ENCODE data around the gene HERPUD2. TPM values are rescaled to one million over a fixed set of nuclear protein-coding genes. Genes with fewer than 3 reads are reported as not detected.

HERPUD2 gene
- total and polyA plus RNA-seq, 2 of the 8 experiments (the other 6 are each of a cell fraction or from before 2014, with no cell fraction given): 18.3 to 27.3 TPM

- TF ChIP-seq, protein P1, sequence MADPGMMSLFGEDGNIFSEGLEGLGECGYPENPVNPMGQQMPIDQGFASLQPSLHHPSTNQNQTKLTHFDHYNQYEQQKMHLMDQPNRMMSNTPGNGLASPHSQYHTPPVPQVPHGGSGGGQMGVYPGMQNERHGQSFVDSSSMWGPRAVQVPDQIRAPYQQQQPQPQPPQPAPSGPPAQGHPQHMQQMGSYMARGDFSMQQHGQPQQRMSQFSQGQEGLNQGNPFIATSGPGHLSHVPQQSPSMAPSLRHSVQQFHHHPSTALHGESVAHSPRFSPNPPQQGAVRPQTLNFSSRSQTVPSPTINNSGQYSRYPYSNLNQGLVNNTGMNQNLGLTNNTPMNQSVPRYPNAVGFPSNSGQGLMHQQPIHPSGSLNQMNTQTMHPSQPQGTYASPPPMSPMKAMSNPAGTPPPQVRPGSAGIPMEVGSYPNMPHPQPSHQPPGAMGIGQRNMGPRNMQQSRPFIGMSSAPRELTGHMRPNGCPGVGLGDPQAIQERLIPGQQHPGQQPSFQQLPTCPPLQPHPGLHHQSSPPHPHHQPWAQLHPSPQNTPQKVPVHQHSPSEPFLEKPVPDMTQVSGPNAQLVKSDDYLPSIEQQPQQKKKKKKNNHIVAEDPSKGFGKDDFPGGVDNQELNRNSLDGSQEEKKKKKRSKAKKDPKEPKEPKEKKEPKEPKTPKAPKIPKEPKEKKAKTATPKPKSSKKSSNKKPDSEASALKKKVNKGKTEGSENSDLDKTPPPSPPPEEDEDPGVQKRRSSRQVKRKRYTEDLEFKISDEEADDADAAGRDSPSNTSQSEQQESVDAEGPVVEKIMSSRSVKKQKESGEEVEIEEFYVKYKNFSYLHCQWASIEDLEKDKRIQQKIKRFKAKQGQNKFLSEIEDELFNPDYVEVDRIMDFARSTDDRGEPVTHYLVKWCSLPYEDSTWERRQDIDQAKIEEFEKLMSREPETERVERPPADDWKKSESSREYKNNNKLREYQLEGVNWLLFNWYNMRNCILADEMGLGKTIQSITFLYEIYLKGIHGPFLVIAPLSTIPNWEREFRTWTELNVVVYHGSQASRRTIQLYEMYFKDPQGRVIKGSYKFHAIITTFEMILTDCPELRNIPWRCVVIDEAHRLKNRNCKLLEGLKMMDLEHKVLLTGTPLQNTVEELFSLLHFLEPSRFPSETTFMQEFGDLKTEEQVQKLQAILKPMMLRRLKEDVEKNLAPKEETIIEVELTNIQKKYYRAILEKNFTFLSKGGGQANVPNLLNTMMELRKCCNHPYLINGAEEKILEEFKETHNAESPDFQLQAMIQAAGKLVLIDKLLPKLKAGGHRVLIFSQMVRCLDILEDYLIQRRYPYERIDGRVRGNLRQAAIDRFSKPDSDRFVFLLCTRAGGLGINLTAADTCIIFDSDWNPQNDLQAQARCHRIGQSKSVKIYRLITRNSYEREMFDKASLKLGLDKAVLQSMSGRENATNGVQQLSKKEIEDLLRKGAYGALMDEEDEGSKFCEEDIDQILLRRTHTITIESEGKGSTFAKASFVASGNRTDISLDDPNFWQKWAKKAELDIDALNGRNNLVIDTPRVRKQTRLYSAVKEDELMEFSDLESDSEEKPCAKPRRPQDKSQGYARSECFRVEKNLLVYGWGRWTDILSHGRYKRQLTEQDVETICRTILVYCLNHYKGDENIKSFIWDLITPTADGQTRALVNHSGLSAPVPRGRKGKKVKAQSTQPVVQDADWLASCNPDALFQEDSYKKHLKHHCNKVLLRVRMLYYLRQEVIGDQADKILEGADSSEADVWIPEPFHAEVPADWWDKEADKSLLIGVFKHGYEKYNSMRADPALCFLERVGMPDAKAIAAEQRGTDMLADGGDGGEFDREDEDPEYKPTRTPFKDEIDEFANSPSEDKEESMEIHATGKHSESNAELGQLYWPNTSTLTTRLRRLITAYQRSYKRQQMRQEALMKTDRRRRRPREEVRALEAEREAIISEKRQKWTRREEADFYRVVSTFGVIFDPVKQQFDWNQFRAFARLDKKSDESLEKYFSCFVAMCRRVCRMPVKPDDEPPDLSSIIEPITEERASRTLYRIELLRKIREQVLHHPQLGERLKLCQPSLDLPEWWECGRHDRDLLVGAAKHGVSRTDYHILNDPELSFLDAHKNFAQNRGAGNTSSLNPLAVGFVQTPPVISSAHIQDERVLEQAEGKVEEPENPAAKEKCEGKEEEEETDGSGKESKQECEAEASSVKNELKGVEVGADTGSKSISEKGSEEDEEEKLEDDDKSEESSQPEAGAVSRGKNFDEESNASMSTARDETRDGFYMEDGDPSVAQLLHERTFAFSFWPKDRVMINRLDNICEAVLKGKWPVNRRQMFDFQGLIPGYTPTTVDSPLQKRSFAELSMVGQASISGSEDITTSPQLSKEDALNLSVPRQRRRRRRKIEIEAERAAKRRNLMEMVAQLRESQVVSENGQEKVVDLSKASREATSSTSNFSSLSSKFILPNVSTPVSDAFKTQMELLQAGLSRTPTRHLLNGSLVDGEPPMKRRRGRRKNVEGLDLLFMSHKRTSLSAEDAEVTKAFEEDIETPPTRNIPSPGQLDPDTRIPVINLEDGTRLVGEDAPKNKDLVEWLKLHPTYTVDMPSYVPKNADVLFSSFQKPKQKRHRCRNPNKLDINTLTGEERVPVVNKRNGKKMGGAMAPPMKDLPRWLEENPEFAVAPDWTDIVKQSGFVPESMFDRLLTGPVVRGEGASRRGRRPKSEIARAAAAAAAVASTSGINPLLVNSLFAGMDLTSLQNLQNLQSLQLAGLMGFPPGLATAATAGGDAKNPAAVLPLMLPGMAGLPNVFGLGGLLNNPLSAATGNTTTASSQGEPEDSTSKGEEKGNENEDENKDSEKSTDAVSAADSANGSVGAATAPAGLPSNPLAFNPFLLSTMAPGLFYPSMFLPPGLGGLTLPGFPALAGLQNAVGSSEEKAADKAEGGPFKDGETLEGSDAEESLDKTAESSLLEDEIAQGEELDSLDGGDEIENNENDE (IDR thresholded peaks at IDR 0.05; ENCODE audit: insufficient replicate concordance, low read length): no peak
- TF ChIP-seq HDAC6 (IDR thresholded peaks at IDR 0.05; ENCODE audit: low read depth, low read length): no peak
- TF ChIP-seq SUZ12 (IDR thresholded peaks at IDR 0.05; ENCODE audit: low read length): no peak
- TF ChIP-seq SP1 (IDR thresholded peaks at IDR 0.05; ENCODE audit: low read depth, low read length): no peak
- no peak for TF ChIP-seq MAFK (IDR thresholded peaks at IDR 0.05; ENCODE audit: low read depth, low read length)
- TF ChIP-seq NANOG (IDR thresholded peaks at IDR 0.05; ENCODE audit: insufficient read depth, low read depth, low read length, poor library complexity, severe bottlenecking): no peak
- TF ChIP-seq CHD2 (IDR thresholded peaks at IDR 0.05; ENCODE audit: low read length): no peak
- no peak for TF ChIP-seq POLR2AphosphoS5 (IDR thresholded peaks at IDR 0.05; ENCODE audit: low read depth, low read length)
- no peak for TF ChIP-seq KDM4A (IDR thresholded peaks at IDR 0.05; ENCODE audit: low read depth, low read length, severe bottlenecking)
Measured at GRCh38 chr7:35613150-35613549, 81.8 kb downstream of the HERPUD2 start (continued).

Measured in H1 (cell line).